Measurements from ENCODE around the gene TMEM185A.
"Not testable (repeated sequence)": the region's sequence is repeated elsewhere in the genome, so short reads cannot be mapped to it uniquely, and the experiment has no call there.

Gene TMEM185A

GRCh38 chrX:149631234-149632165 is at the start of gene TMEM185A:
Gene TMEM185A (minus strand): TSS chrX:149631792. CDS start chrX:149631580, 212 bp downstream.
- peak; percentile 60 to 64 for DNase-seq (ENCODE audit: low read depth in 2 of 2)

- DNase-seq (ENCODE audit: low read depth in 2 of 2) = no peak
Measured at GRCh38 chrX:149681182-149681581, 49.6 kb upstream of the TMEM185A start.

GRCh38 chrX:149679164-149679678 is 47.6 kb upstream of the TMEM185A start:
- DNase-seq (ENCODE audit: low read depth in 2 of 2) = not testable (repeated sequence)

DNA sequence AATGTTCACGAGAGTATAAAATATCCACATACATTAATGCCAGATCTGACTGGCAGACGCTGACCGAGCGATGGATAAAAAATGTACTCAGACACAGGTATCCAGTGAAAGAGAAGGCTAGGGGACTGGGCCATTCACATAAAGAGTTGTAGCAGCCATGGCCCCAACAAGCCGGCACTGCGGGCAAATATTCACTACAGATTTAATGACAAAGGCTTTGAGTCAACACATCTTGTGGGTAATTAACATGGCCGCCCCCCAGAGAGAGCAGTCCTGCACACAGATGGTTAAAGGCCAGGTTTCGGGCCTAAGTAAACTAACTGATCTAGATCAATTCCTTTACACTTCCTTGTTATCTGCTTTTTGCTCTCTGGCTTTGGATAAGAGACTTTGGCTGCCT is 44.0 kb upstream of the TMEM185A start:
- DNase-seq (ENCODE audit: low read depth in 2 of 2) = not testable (repeated sequence)

GRCh38 chrX:149675088-149675487 is 43.5 kb upstream of the TMEM185A start:
- DNase-seq (ENCODE audit: low read depth in 2 of 2) = not testable (repeated sequence)

GRCh38 chrX:149660613-149661012 is 29.0 kb upstream of the TMEM185A start:
- DNase-seq (ENCODE audit: low read depth in 2 of 2) = not testable (repeated sequence)

DNA sequence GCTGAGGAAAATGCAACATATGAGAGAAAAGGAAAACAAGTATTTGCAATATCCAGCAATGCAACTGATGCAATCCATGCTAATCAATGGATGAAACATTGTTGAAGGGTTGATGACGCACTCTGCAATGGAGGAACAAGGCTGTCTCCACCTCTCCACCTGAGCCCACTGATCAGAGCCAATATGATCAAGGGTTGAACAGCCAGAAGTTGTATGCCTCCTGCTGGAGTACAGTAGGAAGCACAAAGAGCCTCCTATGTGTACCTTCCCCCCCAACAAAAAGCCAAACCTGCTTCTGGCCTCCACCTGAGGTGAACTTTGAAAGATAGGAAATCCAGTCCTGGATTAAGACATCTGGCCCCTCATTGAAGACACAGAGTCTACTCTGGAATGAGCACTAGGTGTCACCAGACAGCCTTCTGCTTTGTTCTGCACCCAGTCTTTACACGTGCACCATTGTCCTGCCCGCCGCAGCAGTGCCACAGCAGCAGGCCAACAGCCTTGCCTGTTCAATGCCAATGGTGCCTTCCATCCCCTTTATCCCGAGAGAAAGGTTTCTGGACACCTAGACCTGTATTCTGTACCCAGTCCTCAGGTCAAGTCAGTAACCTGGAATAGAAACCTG is 24.8 kb upstream of the TMEM185A start:
- not testable (repeated sequence) for DNase-seq (ENCODE audit: low read depth in 2 of 2)

- DNase-seq (ENCODE audit: low read depth in 2 of 2) = no peak
Measured at GRCh38 chrX:149652232-149652981, 20.8 kb upstream of the TMEM185A start.

DNA sequence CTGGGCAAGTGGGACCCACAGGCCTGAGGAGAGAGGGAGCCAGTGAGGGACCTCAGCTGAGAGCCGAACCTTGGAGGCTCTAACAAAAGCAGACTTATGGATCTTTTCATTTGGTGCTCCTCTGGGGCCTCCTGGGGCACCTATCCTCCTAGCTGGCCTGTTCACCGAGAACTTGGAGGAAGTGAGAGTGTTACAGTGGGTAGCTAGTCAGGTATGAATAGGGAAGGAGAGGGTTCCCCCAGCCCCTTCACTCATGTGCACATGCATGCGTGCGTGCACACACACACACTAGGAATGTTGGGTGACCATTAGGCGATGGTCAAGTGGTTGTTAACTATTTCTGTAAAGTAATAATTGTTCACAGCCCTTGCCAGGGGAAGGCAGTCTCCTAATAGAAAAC is 18.6 kb upstream of the TMEM185A start:
- DNase-seq (ENCODE audit: low read depth in 2 of 2) = no peak

GRCh38 chrX:149648932-149649331 is 17.3 kb upstream of the TMEM185A start:
- no peak for DNase-seq (ENCODE audit: low read depth in 2 of 2)

GRCh38 chrX:149647505-149647904 is 15.9 kb upstream of the TMEM185A start:
- no peak for DNase-seq (ENCODE audit: low read depth in 2 of 2)

DNA sequence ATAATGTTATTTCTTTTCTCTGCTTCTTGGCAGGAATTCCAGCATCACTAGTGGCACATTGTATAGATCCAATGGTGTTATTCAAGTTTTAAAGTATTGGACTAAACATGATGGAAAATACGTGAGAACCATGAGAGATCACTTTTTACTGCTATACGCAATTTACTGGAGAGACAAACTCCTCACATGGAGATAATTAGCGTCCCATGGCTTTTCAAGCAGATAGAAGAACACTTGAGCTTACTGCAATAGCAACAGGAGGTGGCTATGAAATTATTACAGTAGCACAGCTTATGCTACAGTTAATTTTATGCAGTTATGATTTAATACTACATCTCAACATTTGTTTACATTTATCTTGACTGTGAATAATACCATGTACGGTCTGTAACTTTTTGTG is 11.9 kb upstream of the TMEM185A start:
- no peak for DNase-seq (ENCODE audit: low read depth in 2 of 2)

DNA sequence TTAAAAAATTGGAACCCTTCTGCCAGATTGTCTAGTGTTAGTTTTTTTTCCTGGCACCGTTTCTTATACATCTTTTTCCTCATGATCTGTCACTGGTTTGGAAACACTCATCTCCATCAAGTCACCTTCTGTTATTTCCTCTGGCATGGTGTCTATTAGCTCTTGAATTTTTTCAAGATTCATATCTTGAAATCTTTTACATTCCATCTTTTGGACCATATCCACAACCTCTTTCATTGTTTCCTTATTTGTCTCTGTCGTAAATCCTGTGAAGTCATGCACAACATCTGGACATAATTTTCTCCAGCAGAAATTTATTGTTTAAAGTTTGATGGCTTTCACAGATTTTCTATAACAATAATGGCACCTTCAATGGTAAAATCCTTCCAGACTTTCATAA is 10.2 kb upstream of the TMEM185A start:
- no peak for DNase-seq (ENCODE audit: low read depth in 2 of 2)

DNA sequence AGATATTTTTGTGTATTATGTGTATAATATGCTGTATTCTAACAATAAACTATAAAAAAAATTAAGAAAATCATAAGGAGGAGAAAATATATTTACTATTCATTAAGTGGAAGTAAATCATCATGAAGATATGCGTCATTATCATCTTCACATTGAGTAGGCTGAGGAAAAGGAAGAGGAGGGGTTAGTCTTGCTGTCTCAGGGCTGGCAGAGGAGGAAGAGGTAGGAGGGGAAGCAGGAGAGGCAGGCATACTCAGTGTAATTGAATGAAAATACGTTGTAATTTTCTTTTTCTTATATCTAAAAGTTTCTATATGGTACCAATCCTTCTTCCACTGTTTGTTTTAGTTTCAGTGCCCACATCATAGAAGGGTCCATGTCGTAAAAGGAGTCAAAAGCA is 9.8 kb upstream of the TMEM185A start:
- DNase-seq (ENCODE audit: low read depth in 2 of 2) = no peak

DNA sequence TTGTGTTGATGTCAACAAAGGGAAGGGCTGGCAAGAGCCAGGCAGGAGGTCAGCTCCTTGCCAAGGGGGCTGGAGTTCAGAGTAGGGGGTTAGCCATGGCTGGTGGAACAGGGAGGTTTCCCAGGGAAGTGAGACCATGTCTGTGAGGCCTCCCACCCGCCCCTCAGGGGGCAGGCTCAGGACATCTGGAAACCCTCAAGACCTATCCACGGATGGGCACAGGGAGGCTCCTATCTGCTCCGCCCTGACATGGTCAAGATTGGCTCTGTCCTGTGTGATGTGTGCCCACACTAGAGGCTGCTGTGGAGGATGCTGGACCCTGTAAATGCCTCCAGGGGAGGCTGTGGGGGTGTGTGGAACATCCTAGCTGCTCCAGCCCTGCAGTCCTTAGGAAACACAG is 8.0 kb upstream of the TMEM185A start:
- DNase-seq (ENCODE audit: low read depth in 2 of 2) = no peak

- no peak for DNase-seq (ENCODE audit: low read depth in 2 of 2)
Measured at GRCh38 chrX:149638860-149639259, 7.3 kb upstream of the TMEM185A start.

DNA sequence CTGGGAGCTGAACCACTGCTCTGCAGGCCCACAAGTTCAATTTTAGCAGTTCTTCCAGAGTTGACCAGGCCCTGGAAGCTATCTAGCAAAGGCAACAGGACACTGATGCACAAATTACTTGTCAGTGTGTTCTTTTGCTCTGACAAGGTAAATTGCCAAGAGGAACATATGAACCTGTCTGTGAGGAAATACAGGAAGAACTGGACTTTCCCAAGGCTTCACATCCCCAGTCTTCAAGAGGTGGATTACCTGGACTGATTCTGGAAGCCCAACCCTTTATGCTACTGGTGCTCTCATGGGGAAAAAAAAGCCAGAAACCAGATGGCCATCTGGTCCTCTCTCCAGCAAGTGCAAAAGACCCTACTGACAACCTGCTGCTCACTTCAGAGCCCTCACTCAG is 1.9 kb upstream of the TMEM185A start:
- DNase-seq (ENCODE audit: low read depth in 2 of 2) = no peak

GRCh38 chrX:149630681-149631233 is 835 bp downstream of the TMEM185A start:
- DNase-seq (ENCODE audit: low read depth in 2 of 2) = no peak

DNA sequence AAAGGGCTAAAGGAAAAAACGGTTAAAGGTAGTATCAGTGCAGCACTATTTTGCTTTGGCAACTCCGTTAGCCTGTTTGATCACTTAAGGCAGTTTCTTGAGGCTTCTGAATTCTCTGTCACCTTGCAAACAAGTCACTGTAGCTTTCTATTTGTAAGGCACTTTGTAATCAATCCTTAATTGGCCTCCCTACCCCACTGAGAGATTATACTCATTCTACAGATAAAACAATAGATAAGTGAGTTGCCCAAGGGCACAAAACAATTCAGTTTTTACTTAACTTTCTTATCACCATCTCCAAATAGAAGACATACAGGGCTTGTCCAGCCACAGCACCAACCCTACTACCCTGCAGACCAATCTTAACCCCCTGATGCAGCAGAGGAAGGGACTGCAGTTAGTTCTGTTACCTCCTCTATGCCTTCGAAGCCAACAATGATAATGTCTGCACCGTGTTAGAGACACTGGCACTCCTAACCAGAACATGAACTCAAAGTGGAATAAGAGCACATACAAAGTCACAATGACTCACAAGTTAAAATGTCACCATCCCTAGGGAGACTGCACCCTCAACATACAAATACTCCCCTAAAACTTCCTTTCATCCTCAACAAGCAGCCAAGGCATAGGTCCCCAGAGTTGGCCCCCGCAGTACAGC is 1.7 kb downstream of the TMEM185A start:
- DNase-seq (ENCODE audit: low read depth in 2 of 2) = no peak

DNA sequence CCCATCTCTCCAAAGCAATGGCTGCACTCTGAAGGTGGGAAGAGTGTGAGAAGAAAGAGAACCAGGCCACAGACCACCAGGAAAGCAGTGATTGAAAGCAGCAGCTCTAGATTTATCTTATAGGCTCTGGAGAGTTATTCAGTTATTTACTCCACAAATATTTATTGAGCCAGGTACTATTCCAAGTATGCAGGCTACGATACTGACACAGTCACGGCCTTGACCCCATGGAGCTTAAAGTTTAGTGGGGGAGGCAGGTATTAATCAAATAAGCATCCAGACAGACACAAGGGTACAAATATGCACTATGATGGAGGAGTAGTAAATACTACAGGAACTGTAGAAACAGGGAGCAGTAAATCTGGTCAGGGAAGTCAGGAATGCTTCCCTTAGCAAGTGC is 2.8 kb downstream of the TMEM185A start:
- no peak for DNase-seq (ENCODE audit: low read depth in 2 of 2)

- DNase-seq (ENCODE audit: low read depth in 2 of 2) = no peak
Measured at GRCh38 chrX:149628280-149628679, 3.3 kb downstream of the TMEM185A start.

All from stimulated activated CD4-positive, alpha-beta T cell treated with anti-CD3 and anti-CD28 coated beads, Interleukin-4, amount 100 ng/mL, for 48 hours (primary cell).